GM19395 (cell line): ENCODE data around the gene NEK5.

ENCODE experiments used
- ATAC-seq: cut with Tn5 transposase; IDR thresholded peaks from one replicate; pipeline ENCODE4 v1.9.1; 2021; ENCODE audit warnings: mild to moderate bottlenecking, moderate library complexity; ENCODE audit not compliant: unreplicated experiment

NEK5 gene

DNA sequence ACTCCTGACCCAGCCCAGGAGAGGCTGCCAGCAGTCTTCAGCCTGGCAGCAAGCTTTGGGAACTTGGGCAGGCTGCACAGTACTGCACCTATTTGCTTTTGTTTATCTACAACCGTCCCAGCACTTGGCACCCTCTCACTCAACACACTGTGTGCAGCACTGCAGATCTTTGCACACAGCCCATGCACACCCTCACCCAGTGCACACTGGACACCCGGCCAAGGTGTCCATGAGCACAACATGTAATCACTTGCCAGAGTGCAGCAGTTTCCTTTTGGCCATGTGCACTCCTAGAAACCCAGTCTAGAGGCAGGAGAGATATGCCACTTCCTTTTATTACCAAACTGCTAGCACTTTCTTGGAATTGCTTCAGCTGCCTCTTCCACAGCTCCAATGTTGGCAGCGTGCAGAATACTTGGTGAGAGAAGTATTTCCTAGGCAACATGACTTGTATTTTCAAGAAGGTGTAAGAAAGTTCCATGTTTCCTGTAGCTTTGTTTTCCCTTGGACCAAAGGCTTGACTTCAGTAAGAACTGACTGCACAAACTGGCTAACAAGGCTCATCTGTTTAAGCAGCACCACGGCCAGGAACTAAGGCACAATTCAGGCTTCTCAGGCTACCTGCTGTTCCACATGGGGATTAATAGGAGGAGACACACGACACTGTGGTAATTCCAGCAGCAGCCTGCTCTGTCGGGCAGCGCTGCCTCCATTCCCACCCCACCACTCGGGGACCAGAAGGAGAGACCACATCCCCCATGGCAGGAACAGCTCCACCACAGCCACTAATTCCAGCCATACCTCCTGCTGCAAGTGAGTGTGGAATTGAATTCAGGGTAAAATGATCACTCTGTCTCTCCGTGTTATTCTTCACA, 133.0 kb downstream of the NEK5 start:
- no peak for ATAC-seq

DNA sequence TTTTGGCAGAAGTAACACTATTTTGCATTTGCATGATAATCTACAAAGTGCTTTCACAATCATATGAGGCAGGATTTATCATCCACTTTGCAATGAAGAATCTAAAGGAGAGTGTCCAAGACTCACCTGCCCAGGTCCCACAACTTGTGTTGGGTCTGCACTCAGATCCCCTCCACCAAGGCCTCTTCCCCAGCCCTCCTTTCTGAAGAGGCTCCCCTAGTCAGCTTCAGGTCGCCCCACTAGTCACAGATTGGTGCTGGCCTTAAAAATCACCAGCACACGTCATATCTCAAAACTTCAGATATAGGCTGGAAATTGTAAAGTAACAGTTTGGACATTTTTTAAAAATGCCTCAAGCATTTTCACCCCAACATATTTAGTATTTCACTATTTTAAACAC, 135.2 kb downstream of the NEK5 start:
- ATAC-seq, result no peak

DNA sequence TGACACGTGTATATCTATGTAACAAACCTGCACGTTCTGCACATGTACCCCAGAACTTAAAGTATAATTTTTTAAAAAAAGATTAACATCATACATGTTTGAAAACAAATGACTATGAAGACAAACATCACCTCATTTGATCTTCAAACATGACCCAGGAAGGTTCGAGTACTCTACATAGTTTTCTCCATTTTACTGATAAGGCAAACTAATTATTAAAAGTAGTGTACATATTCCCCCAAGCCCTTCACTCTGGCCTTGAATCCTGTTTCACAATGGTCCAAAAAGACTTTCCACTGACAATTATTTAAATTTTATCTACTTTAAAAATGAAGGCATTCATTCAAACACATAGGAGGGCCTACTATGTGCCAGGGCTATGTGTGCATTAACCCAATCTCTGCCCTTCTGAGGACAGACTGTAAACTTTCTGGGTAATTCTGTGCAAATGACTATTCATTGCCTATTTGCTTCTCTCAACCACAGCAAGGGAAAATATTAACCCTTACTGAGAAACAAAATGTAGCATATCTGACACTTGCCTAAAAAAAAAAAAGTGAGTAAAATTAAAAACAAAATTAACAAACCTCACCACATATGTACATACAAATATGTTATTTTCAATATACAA, 139.8 kb downstream of the NEK5 start:
- no peak for ATAC-seq
